Brain microvascular endothelial cell (primary cell): ENCODE measurements around the gene NACAD.
A peak's percentile ranks its signal among the peaks of the same experiment; 100 is the strongest.

Experiments
- DNase-seq: peaks from one replicate; pipeline ENCODE4 v3.0.0-alpha.2; 2020
- H3K27ac ChIP-seq: fragments of 250-450 bp; sonication (Bioruptor Pico); 2 replicates; pipeline ENCODE4 v1.5.1; 2020; ENCODE audit warnings: mild to moderate bottlenecking, moderate library complexity
- H3K27me3 ChIP-seq: fragments of 250-450 bp; sonication (Bioruptor Pico); replicated peaks from 2 replicates; pipeline ENCODE4 v1.5.1; 2020; ENCODE audit warnings: mild to moderate bottlenecking
- H3K36me3 ChIP-seq: fragments of 250-450 bp; sonication (Bioruptor Pico); replicated peaks from 2 replicates; pipeline ENCODE4 v1.5.1; 2020; ENCODE audit warnings: mild to moderate bottlenecking
- H3K4me3 ChIP-seq: 2 replicates; pipeline ENCODE4 v1.5.1; 2011; ENCODE audit warnings: low read depth, mild to moderate bottlenecking, control low read depth, low read length, moderate library complexity
- CTCF ChIP-seq: IDR thresholded peaks from 2 replicates; pipeline ENCODE4 v1.5.1; 2011; ENCODE audit warnings: low read depth, mild to moderate bottlenecking, moderate library complexity, low read length, control low read depth, inconsistent platforms; ENCODE audit errors: missing control alignments
- in situ Hi-C: cut with HindIII; loops from 2 replicates; pipeline ENCODE4 v1.10.0; 2017; ENCODE audit warnings: low sequenced_read_pairs, low pct_ligation_motif_present

Gene NACAD

GRCh38 chr7:45072131-45073030 lies 16.4 kb downstream of the NACAD start:
- TF ChIP-seq CTCF: no peak
- in situ Hi-C loops: no loop called here
- H3K4me3 ChIP-seq: no peak overlapping the region
- no peaks in the 10 kb centered on the region for H3K27me3 ChIP-seq
- no peak overlapping the region for H3K27ac ChIP-seq
- H3K36me3 ChIP-seq: peaks cover 37% of the 10 kb centered on the region
- DNase-seq: no peak

GRCh38 chr7:45071528-45071927 lies 17.2 kb downstream of the NACAD start:
- peaks cover 32% of the 10 kb centered on the region for H3K36me3 ChIP-seq
- no peak overlapping the region for H3K4me3 ChIP-seq
- in situ Hi-C loops: no loop called here
- DNase-seq: no peak
- no peaks in the 10 kb centered on the region for H3K27me3 ChIP-seq
- no peak overlapping the region for H3K27ac ChIP-seq
- no peak for TF ChIP-seq CTCF

GRCh38 chr7:45070254-45070642 lies 18.5 kb downstream of the NACAD start:
- Histone ChIP-seq H3K27ac (no peak overlapping the region), H3K27me3 (no peaks in the 10 kb centered on the region), H3K4me3 (no peak overlapping the region), H3K36me3 (peaks cover 27% of the 10 kb centered on the region)
- no peak for DNase-seq
- in situ Hi-C loops: no loop called here
- TF ChIP-seq CTCF: no peak

GRCh38 chr7:45069444-45070253 lies 19.1 kb downstream of the NACAD start:
- Histone ChIP-seq H3K4me3 (no peak overlapping the region), H3K27ac (no peak overlapping the region), H3K36me3 (peaks cover 21% of the 10 kb centered on the region), H3K27me3 (no peaks in the 10 kb centered on the region)
- in situ Hi-C loops: no loop called here
- DNase-seq: no peak
- TF ChIP-seq CTCF: peak; percentile 14

GRCh38 chr7:45068236-45069023 lies 20.3 kb downstream of the NACAD start:
- H3K36me3 ChIP-seq: peaks cover 28% of the 10 kb centered on the region
- H3K4me3 ChIP-seq: no peak overlapping the region
- in situ Hi-C loops: no loop called here
- H3K27me3 ChIP-seq: no peaks in the 10 kb centered on the region
- no peak for TF ChIP-seq CTCF
- no peak for DNase-seq
- no peak overlapping the region for H3K27ac ChIP-seq
